HG03565 (cell line): ENCODE data around the gene ATP1A2.

ENCODE experiments used
- ATAC-seq: cut with Tn5 transposase; IDR thresholded peaks from one replicate; pipeline ENCODE4 v1.9.1; 2021; ENCODE audit warnings: mild to moderate bottlenecking, moderate library complexity; ENCODE audit not compliant: unreplicated experiment

Gene ATP1A2

DNA sequence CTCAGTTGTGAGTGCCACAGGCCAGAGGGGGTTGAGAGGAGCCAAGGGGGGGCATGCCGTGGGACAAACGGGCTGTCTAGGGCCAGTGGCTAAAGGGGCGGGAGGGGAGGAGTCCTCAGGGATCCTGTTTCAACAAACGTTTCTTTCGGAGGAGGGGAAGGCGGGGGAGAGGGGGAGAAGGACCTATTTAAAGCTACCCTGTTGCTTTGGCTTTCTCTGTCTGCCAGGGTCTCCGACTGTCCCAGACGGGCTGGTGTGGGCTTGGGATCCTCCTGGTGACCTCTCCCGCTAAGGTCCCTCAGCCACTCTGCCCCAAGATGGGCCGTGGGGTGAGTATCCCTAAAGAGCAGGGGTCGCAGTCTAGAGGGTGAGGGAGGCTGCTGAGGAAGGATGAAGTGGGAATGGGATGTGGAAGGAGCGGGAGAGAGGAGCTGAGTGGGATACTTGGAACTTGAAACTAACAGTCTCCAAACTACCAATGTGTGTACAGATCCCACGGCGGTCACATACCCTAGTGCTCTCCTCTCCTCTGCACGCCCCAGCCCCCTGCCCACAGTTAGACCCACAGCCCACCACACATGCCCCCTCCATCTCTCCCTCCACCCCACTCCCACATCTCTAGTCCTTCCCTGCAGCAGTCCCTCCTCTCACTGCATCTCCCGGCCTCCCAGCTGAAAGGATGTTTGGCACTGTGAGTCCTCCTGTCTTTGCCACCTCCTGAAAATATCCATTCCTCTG, at the start of gene ATP1A2:
TSS of gene ATP1A2 (plus strand) at position 215 of the 738 bp plus-strand sequence. CDS start at position 318, 103 bp downstream.
- no peak for ATAC-seq

GRCh38 chr1:160066829-160067745, 48.5 kb upstream of the ATP1A2 start:
- no peak for ATAC-seq

- ATAC-seq = no peak
These were observed 47.3 kb upstream of the ATP1A2 start for GRCh38 chr1:160068225-160068624.

- no peak for ATAC-seq
These were observed 45.9 kb upstream of the ATP1A2 start, which contains the start of gene KCNJ10 for GRCh38 chr1:160069460-160070231. TSS of gene KCNJ10 (minus strand) at chr1:160070160. CDS start at chr1:160042532, 27,628 bp downstream.

DNA sequence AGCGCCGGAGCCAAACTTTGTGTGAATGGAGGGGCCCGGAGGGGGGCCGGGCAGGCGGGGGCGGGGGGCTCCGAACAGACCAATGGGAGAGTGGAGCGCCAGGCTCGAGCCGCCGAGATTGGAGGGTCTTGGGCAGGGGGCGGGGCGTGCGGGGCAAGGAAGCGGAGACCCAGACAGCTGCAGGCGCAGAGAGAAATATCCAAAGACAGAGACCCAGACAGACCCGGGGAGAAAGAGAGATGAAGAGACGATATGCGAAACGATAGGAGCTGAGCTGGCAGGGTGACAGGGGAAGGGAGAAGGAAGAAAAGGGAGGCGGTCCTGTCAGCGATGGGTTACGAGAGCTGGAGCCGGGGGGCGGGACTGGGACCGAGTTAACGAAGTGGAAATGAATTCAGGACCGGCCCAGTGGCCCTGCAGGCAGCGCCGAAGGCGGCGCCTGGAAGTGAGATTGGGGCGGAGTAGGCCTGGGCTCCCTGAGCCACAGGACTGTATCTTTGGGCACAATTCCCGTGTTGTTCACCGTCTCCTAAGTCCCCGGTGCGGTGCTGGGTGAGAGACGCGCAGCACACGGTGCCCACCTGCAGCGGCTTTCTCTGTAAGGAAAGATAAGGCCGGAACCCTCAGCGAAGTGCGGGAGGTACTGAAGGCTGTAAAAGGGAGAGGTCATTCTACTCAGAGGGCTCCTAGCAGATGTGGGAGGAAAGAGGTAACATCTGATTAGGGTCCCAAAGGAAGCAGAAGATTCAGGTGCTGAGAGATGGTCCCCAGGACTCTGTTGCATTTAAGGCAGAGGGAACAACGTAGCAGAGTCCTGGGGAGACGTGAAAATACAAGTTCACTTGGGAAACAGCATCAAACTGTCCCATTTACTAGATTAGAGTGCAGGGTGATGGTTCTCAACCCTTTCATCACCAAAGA, 45.1 kb upstream of the ATP1A2 start:
- no peak for ATAC-seq

DNA sequence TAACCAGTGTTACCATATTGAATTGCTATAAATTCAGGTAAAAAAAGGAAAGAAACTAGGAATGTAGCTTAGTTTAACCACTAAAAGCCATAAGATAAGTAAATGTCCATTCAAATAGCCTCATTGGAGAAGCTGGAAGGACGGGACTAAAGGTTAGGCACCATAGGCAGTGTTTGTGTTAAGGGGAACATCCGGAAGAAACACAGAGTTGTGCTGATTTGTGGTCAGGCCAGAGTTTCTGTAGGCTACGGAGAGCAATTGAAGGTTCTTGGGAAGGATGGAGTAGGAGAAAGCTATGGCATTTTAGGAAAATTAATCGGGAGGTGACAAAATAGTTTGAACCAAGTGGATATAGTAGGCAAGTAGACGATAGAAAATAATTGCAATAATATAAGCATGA, 44.3 kb upstream of the ATP1A2 start:
- ATAC-seq = no peak

DNA sequence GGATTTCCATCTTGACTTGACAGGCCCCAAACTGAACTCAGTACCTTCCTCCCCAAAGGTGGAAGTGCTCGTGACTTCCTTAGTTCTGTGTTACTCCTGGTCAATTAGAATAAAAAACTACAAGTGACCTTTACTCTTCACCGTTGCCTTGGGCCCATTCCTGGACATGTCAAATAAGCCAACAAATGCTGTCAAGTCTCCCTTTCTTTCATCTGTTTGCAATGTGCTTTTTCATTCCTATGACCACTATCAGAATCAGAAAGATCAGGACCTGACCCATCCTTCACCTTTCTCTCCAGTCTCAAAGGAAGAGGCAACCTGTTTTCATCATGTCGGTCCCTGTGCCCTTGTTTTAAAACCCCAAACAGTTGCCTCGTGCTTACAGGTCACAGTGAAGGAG, 40.7 kb upstream of the ATP1A2 start:
- ATAC-seq = no peak

- ATAC-seq = no peak
These were observed 39.7 kb upstream of the ATP1A2 start for GRCh38 chr1:160075836-160076235.

DNA sequence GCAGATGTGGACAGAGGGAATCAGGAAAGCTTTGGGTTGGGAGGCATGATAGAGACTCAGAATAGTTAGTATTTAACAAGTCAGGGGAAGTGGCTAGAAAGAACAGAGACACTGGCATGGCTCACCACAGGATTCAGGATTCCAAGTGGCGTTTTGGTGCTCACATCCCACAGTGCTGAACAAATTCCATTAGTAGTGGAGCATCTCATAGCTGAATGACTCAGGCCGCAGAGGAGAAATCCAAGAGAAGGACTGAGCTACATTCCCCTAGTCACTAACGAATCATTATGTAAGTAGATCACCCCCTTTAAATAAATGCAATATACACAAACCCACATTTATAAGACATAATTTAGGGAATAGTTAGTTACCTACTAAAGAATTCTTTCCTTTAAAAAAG, 39.3 kb upstream of the ATP1A2 start:
- no peak for ATAC-seq

GRCh38 chr1:160077486-160077885, 38.1 kb upstream of the ATP1A2 start:
- ATAC-seq = no peak

DNA sequence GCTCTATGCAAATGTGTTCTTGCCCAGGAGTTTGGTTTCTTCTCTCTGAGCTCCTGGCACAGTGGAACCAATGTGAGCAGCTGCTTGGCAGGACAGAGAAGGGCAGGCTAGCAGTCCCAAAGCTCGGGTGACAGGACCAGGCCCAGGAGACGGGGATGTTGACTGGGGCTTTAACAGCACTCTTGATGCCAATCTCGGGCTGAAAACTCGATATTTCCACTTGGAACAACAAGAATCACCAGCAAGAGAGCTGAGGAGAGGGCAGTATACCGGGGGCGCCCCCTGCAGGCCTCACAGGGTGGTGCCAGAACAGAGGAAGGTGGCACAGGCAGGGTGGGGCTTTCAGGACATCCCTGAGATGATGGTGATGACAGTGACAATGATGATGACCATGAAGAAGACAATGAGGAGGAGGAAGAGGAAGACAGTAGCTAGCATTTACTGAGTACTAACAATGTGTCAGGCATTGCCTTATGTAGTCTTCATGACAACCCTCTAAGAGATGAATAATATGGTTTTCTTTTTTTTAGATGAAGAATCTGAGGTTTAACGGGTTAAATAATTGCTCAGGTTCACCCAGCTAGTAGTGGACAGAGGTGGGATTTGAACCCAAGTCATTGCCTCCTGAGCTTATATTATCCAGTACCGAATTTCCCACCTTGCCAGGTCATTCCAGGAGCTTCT, 36.9 kb upstream of the ATP1A2 start:
- ATAC-seq = peak; percentile 70

DNA sequence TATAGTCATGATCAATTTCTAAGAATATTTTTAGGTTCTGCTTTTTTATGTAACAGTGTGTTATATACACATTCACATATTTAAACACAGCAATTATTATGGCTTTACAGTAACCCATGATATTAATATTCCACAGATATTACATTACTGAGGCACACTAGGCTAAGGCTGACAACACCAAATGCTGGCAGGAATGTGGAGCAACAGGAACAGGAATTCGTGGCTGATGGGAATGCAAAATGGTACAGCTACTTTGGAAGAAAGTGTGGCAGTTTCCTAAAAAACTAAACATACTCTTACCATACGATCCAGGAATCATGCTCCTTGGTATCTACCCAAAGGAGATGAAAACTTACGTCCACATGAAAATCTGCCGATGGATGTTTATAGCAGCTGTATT, 36.1 kb upstream of the ATP1A2 start:
- ATAC-seq = no peak

GRCh38 chr1:160080381-160081100, 35.0 kb upstream of the ATP1A2 start:
- ATAC-seq = no peak

GRCh38 chr1:160081261-160081936, 34.2 kb upstream of the ATP1A2 start, which contains the start of gene KCNJ9:
TSS of gene KCNJ9 (plus strand) at chr1:160081538. CDS start at chr1:160084031, 2,493 bp downstream.
- no peak for ATAC-seq

- no peak for ATAC-seq
These were observed 33.1 kb upstream of the ATP1A2 start for GRCh38 chr1:160082487-160082886.

- no peak for ATAC-seq
These were observed 32.6 kb upstream of the ATP1A2 start for GRCh38 chr1:160082926-160083325.

- no peak for ATAC-seq
These were observed 31.4 kb upstream of the ATP1A2 start for GRCh38 chr1:160083968-160084770.
